Cardiac muscle cell (in vitro differentiated cells and primary cell): ENCODE results near the gene FAM78B. TPM values are rescaled to one million over a fixed set of nuclear protein-coding genes. Genes with fewer than 3 reads are reported as not detected.
A peak's percentile ranks its signal among the peaks of the same experiment; 100 is the strongest.

Experiments used
- DNase-seq, 2 donors: peaks; one replicate each; pipeline versions ENCODE4 v3.0.0 to v3.0.0-alpha.2; 2010 to 2017; ENCODE audit warnings: low read depth in 1 of 2, low spot score in 1 of 2
- H3K27ac ChIP-seq: fragments of 200-600 bp; sonication (generic); 2 replicates; pipeline ENCODE4 v1.5.1; 2016
- H3K27me3 ChIP-seq: fragments of 200-600 bp; sonication (generic); 2 replicates; pipeline ENCODE4 v1.6.0; 2016; ENCODE audit warnings: control low read depth
- H3K36me3 ChIP-seq: fragments of 200-600 bp; sonication (generic); 2 replicates; pipeline ENCODE4 v1.5.1; 2016; ENCODE audit warnings: control low read depth
- H3K4me1 ChIP-seq: fragments of 200-600 bp; sonication (generic); 2 replicates; pipeline ENCODE4 v1.8.1; 2017; ENCODE audit warnings: low read depth, mild to moderate bottlenecking, mixed run types
- H3K4me3 ChIP-seq: fragments of 200-600 bp; sonication (generic); 2 replicates; pipeline ENCODE4 v1.5.1; 2016; ENCODE audit warnings: mild to moderate bottlenecking
- H3K9me3 ChIP-seq: fragments of 200-600 bp; sonication (generic); 2 replicates; pipeline ENCODE4 v1.5.1; 2017; ENCODE audit warnings: low read depth, mild to moderate bottlenecking, control low read depth
- CTCF ChIP-seq: IDR thresholded peaks from 2 replicates; pipeline ENCODE4 v1.5.1; 2012; ENCODE audit warnings: low read depth, mild to moderate bottlenecking, low read length
- polyA plus RNA-seq: library from polyadenylated mRNA; unstranded; fragments of >200 nt; fragmentation: Nextera tagmentation; extraction: Ambion mirVana; gene quantifications from 2 replicates; pipeline ENCODE4 v1.2.1, GENCODE V29; 2016
- total RNA-seq: library from RNA; depleted of rRNA; stranded (reverse); fragments of >200 nt; gene quantifications from 2 replicates; pipeline ENCODE4 v1.2.3, GENCODE V29; 2016

FAM78B gene
- total and polyA plus RNA-seq, 2 experiments from 2014 or later = 0.06 to 0.57 TPM

GRCh38 chr1:166079276-166079675 lies 87.5 kb downstream of the FAM78B start:
- H3K4me1 ChIP-seq = no peaks in the 10 kb centered on the region
- H3K36me3 ChIP-seq = no peaks in the 10 kb centered on the region
- DNase-seq = no peak
- no peak overlapping the region for H3K4me3 ChIP-seq
- no peak for TF ChIP-seq CTCF
- no peaks in the 10 kb centered on the region for H3K27me3 ChIP-seq
- H3K27ac ChIP-seq = no peak overlapping the region
- H3K9me3 ChIP-seq = no peaks in the 10 kb centered on the region

GRCh38 chr1:166073489-166073888 lies 93.3 kb downstream of the FAM78B start:
- Histone ChIP-seq H3K4me1 (no peaks in the 10 kb centered on the region), H3K36me3 (no peaks in the 10 kb centered on the region), H3K9me3 (no peaks in the 10 kb centered on the region), H3K4me3 (no peak overlapping the region), H3K27me3 (no peaks in the 10 kb centered on the region), H3K27ac (no peak overlapping the region)
- TF ChIP-seq CTCF = no peak
- DNase-seq = no peak

- peak in 1 of 2 donors; percentile 59 for DNase-seq
These were observed 97.4 kb downstream of the FAM78B start for GRCh38 chr1:166069390-166069789.

GRCh38 chr1:166066107-166066506 lies 100.7 kb downstream of the FAM78B start:
- no peak for DNase-seq
- Histone ChIP-seq H3K27me3 (no peaks in the 10 kb centered on the region), H3K4me1 (no peaks in the 10 kb centered on the region), H3K27ac (no peak overlapping the region), H3K9me3 (no peaks in the 10 kb centered on the region), H3K36me3 (no peaks in the 10 kb centered on the region), H3K4me3 (no peak overlapping the region)
- TF ChIP-seq CTCF = no peak

More at GRCh38 chr1:166069390-166069789, 97.4 kb downstream of the FAM78B start:
- Histone ChIP-seq H3K27ac (no peak overlapping the region), H3K4me3 (no peak overlapping the region), H3K9me3 (no peaks in the 10 kb centered on the region), H3K4me1 (no peaks in the 10 kb centered on the region), H3K27me3 (no peaks in the 10 kb centered on the region), H3K36me3 (no peaks in the 10 kb centered on the region)
- TF ChIP-seq CTCF = no peak

GRCh38 chr1:166064951-166065350 lies 101.8 kb downstream of the FAM78B start:
- no peaks in the 10 kb centered on the region for H3K4me1 ChIP-seq

More at GRCh38 chr1:166064951-166065350, 101.8 kb downstream of the FAM78B start:
- DNase-seq = no peak
- Histone ChIP-seq H3K36me3 (no peaks in the 10 kb centered on the region), H3K27ac (no peak overlapping the region), H3K9me3 (no peaks in the 10 kb centered on the region), H3K4me3 (no peak overlapping the region), H3K27me3 (no peaks in the 10 kb centered on the region)
- no peak for TF ChIP-seq CTCF
